NCI-H1436 (cell line): Measurements from ENCODE around the gene PCDH7.

ENCODE experiments used
- DNase-seq: peaks from one replicate; lab custom pipeline; 2025; lab: John Stamatoyannopoulos, UW

Gene PCDH7

GRCh38 chr4:30727409-30727808 is 7.2 kb downstream of the PCDH7 start:
- no peak for DNase-seq

- no peak for DNase-seq
These were observed 8.1 kb downstream of the PCDH7 start for GRCh38 chr4:30728311-30728710.

GRCh38 chr4:30743897-30744296 is 23.7 kb downstream of the PCDH7 start:
- no peak for DNase-seq

GRCh38 chr4:30744386-30744785 is 24.2 kb downstream of the PCDH7 start:
- no peak for DNase-seq

GRCh38 chr4:30744957-30745640 is 24.9 kb downstream of the PCDH7 start:
- DNase-seq, result no peak

GRCh38 chr4:30746735-30747134 is 26.6 kb downstream of the PCDH7 start:
- no peak for DNase-seq

GRCh38 chr4:30753316-30753715 is 33.1 kb downstream of the PCDH7 start:
- DNase-seq, result no peak

GRCh38 chr4:30754021-30754420 is 33.9 kb downstream of the PCDH7 start:
- no peak for DNase-seq

- DNase-seq, result no peak
These were observed 35.2 kb downstream of the PCDH7 start for GRCh38 chr4:30755346-30755745.

GRCh38 chr4:30756553-30756952 is 36.4 kb downstream of the PCDH7 start:
- no peak for DNase-seq

GRCh38 chr4:30757357-30757756 is 37.2 kb downstream of the PCDH7 start:
- DNase-seq, result no peak

- DNase-seq, result no peak
These were observed 40.4 kb downstream of the PCDH7 start for GRCh38 chr4:30760551-30760950.

GRCh38 chr4:30763321-30763727 is 43.2 kb downstream of the PCDH7 start:
- no peak for DNase-seq

- no peak for DNase-seq
These were observed 44.9 kb downstream of the PCDH7 start for GRCh38 chr4:30765022-30765421.

GRCh38 chr4:30767147-30767845 is 47.1 kb downstream of the PCDH7 start:
- DNase-seq, result no peak

GRCh38 chr4:30768277-30768676 is 48.1 kb downstream of the PCDH7 start:
- DNase-seq, result no peak

GRCh38 chr4:30769093-30769492 is 48.9 kb downstream of the PCDH7 start:
- DNase-seq, result no peak

- DNase-seq, result no peak
These were observed 49.9 kb downstream of the PCDH7 start for GRCh38 chr4:30770049-30770549.

- no peak for DNase-seq
These were observed 50.6 kb downstream of the PCDH7 start for GRCh38 chr4:30770812-30771211.

GRCh38 chr4:30776451-30776850 is 56.3 kb downstream of the PCDH7 start:
- no peak for DNase-seq

- no peak for DNase-seq
These were observed 56.8 kb downstream of the PCDH7 start for GRCh38 chr4:30776921-30777415.
